ENCODE results near the gene WIPF1. TPM values are rescaled to one million over a fixed set of nuclear protein-coding genes. Genes with fewer than 3 reads are reported as not detected.
"Not testable (repeated sequence)": the region's sequence is repeated elsewhere in the genome, so short reads cannot be mapped to it uniquely, and the experiment has no call there.

WIPF1 gene
- polyA plus RNA-seq, 1 donor from 2014 or later = 0.25 TPM

DNA sequence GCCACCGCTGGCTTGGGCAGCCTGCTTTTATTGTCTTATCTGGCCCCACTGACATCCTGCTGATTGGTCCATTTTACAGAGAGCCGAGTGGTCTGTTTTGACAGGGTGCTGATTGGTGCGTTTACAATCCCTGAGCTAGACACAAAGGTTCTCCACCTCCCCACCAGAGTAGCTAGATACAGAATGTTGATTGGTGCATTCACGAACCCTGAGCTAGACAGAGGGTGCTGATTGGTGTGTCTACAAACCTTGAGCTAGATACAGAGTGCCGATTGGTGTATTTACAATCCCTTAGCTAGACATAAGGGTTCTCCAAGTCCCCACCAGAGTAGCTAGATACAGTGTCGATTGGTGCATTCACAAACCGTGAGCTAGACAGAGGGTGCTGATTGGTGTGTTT, 49.6 kb downstream of the WIPF1 start:
- H3K4me2 ChIP-seq (ENCODE audit: low read length); H2AFZ ChIP-seq (ENCODE audit: low read depth, low read length); H3K4me3 ChIP-seq (ENCODE audit: low read length); H3F3A ChIP-seq (ENCODE audit: insufficient read depth, low read length, poor library complexity, severe bottlenecking); H3K27me3 ChIP-seq (ENCODE audit: insufficient read depth, low read depth, low read length); H3K79me2 ChIP-seq (replicated peaks; ENCODE audit: insufficient read depth, low read length); H3K9me2 ChIP-seq (ENCODE audit: insufficient read depth, low read length); H4K20me1 ChIP-seq (ENCODE audit: insufficient read depth); H3K9me3 ChIP-seq (ENCODE audit: low read length); H3K36me3 ChIP-seq (ENCODE audit: insufficient read depth, low read length); H3K9ac ChIP-seq (ENCODE audit: low read length); H3K27ac ChIP-seq (ENCODE audit: low read length): not testable (repeated sequence)

GRCh38 chr2:174546519-174547506, 50.8 kb downstream of the WIPF1 start:
- H3K79me2 ChIP-seq (replicated peaks; ENCODE audit: insufficient read depth, low read length) = no peaks in the 10 kb centered on the region
- H3K4me2 ChIP-seq (ENCODE audit: low read length) = no peak overlapping the region
- H3K9me2 ChIP-seq (ENCODE audit: insufficient read depth, low read length) = no peaks in the 10 kb centered on the region
- H2AFZ ChIP-seq (ENCODE audit: low read depth, low read length) = no peak overlapping the region
- TF ChIP-seq EZH2 (IDR thresholded peaks at IDR 0.05; ENCODE audit: borderline replicate concordance, insufficient read depth, low read length, poor library complexity, severe bottlenecking) = no peak
- TF ChIP-seq, protein P1, sequence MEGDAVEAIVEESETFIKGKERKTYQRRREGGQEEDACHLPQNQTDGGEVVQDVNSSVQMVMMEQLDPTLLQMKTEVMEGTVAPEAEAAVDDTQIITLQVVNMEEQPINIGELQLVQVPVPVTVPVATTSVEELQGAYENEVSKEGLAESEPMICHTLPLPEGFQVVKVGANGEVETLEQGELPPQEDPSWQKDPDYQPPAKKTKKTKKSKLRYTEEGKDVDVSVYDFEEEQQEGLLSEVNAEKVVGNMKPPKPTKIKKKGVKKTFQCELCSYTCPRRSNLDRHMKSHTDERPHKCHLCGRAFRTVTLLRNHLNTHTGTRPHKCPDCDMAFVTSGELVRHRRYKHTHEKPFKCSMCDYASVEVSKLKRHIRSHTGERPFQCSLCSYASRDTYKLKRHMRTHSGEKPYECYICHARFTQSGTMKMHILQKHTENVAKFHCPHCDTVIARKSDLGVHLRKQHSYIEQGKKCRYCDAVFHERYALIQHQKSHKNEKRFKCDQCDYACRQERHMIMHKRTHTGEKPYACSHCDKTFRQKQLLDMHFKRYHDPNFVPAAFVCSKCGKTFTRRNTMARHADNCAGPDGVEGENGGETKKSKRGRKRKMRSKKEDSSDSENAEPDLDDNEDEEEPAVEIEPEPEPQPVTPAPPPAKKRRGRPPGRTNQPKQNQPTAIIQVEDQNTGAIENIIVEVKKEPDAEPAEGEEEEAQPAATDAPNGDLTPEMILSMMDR (IDR thresholded peaks at IDR 0.05; ENCODE audit: poor library complexity, severe bottlenecking) = no peak
- TF ChIP-seq MXI1 (conservative IDR thresholded peaks at IDR 0.05; ENCODE audit: poor library complexity, severe bottlenecking) = no peak
- TF ChIP-seq TAF1 (IDR thresholded peaks at IDR 0.05; ENCODE audit: low read depth) = no peak
- no peak for TF ChIP-seq REST (IDR thresholded peaks at IDR 0.05; ENCODE audit: borderline replicate concordance)
- TF ChIP-seq EP300 (conservative IDR thresholded peaks at IDR 0.05; ENCODE audit: poor library complexity, severe bottlenecking) = no peak
- no peak for TF ChIP-seq POLR2AphosphoS5 (IDR thresholded peaks at IDR 0.05)
- TF ChIP-seq SMC3 (conservative IDR thresholded peaks at IDR 0.05; ENCODE audit: poor library complexity) = no peak
- no peak for TF ChIP-seq RAD21 (conservative IDR thresholded peaks at IDR 0.05)
- no peaks in the 10 kb centered on the region for H3K36me3 ChIP-seq (ENCODE audit: insufficient read depth, low read length)
- no peak overlapping the region for H3K9ac ChIP-seq (ENCODE audit: low read length)
- H4K20me1 ChIP-seq (ENCODE audit: insufficient read depth) = no peaks in the 10 kb centered on the region
- H3K27me3 ChIP-seq (ENCODE audit: insufficient read depth, low read depth, low read length) = no peaks in the 10 kb centered on the region
- no peak overlapping the region for H3K4me3 ChIP-seq (ENCODE audit: low read length)
- H3K27ac ChIP-seq (ENCODE audit: low read length) = no peak overlapping the region
- no peaks in the 10 kb centered on the region for H3F3A ChIP-seq (ENCODE audit: insufficient read depth, low read length, poor library complexity, severe bottlenecking)
- no peaks in the 10 kb centered on the region for H3K9me3 ChIP-seq (ENCODE audit: low read length)
